Thyroid gland (tissue), 4 donors: ENCODE measurements around the gene FAAP100. TPM values are rescaled to one million over a fixed set of nuclear protein-coding genes. Genes with fewer than 3 reads are reported as not detected.
"Not testable (repeated sequence)": the region's sequence is repeated elsewhere in the genome, so short reads cannot be mapped to it uniquely, and the experiment has no call there.

ENCODE experiments used
- DNase-seq, 2 donors: peaks; one replicate each; pipeline ENCODE4 v3.0.0-alpha.2; 2019
- H3K27ac ChIP-seq, 3 donors: fragments of 200-600 bp; sonication (generic); 1 replicate in 2 of 3; 2 replicates in 1 of 3; pipeline ENCODE4 v1.5.1; 2016 to 2019; ENCODE audit warnings: mild to moderate bottlenecking in 1 of 3, moderate library complexity in 1 of 3
- H3K27me3 ChIP-seq: fragments of 200-600 bp; sonication (generic); one replicate; pipeline ENCODE4 v1.5.1; 2019
- H3K36me3 ChIP-seq, 2 donors: fragments of 200-600 bp; sonication (generic); one replicate each; pipeline ENCODE4 v1.5.1; 2016 to 2019
- H3K4me1 ChIP-seq, 2 donors: fragments of 200-600 bp; sonication (generic); one replicate each; pipeline ENCODE4 v1.5.1; 2017 to 2019
- H3K4me3 ChIP-seq, 3 donors: fragments of 200-600 bp; sonication (generic); replicated peaks in 1 of 3; 1 replicate in 2 of 3; 2 replicates in 1 of 3; pipeline ENCODE4 v1.5.1; 2016; ENCODE audit warnings: mild to moderate bottlenecking in 1 of 3
- H3K9me3 ChIP-seq: fragments of 200-600 bp; sonication (generic); one replicate; pipeline ENCODE4 v1.5.1; 2017
- POLR2A ChIP-seq, 2 donors: fragments of 450-650 bp; IDR thresholded peaks; one replicate each; pipeline ENCODE4 v1.6.1; 2017; ENCODE audit warnings: antibody characterized with exemption in 2 of 2, mild to moderate bottlenecking in 2 of 2, moderate library complexity in 1 of 2
- WGBS, 2 donors: methylation state at CpG; one replicate each; pipeline ENCODE4 v1.1.5; 2017; 5-methylcytosine and 5-hydroxymethylcytosine counted together
- intact Hi-C: fragments of 100-400 bp; cut with DNase I; formaldehyde crosslinking; loops from one replicate; pipeline ENCODE4 v1.15.1; 2023
- total RNA-seq, 4 donors: library from RNA; depleted of rRNA; stranded (reverse); fragments of >200 nt; gene quantifications; one replicate each; pipeline ENCODE4 v1.2.3, GENCODE V29; 2016
- TF ChIP-seq, protein P1 (sequence below), 6 experiments: fragments of 200-600 bp in 3 of 6; fragments of 450-650 bp in 3 of 6; sonication (generic) in 3 of 6; IDR thresholded peaks; one replicate each; pipeline ENCODE4 v1.5.1; 2016 to 2019; ENCODE audit warnings: antibody characterized with exemption in 6 of 6, mild to moderate bottlenecking in 2 of 6, inconsistent platforms in 1 of 6, moderate library complexity in 1 of 6

The FAAP100 gene
- total RNA-seq, 4 donors from 2014 or later, result 24.1 to 35.2 (median 31.0) TPM

DNA sequence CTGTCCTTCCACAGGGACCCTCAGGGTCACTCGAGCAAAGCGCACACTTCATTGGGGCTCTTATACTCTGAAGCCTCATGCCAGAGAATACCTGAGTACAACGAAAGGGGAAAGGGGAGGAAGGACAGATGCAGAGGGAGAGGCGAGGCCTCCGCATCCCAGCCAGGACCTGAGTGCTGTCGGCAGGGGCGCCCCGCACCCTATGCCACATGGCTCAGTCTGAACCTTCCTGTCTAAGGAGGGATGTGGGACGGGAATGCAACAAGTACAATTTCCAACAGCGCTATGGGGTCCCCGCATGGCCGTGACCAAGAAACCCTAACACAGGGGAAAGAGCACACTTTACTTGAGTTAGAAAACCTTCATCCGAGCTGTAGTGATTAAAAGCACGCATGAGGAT, 39.8 kb upstream of the FAAP100 start:
- H3K27ac ChIP-seq, result no peak overlapping the region
- no peaks in the 10 kb centered on the region for H3K27me3 ChIP-seq
- WGBS, 2 donors, result 86 to 89% methylated on average over 14 of the region's 14 CpGs
- intact Hi-C loops, result no loop called here
- peaks cover 0 to 4% of the 10 kb centered on the region in 2 donors for H3K4me1 ChIP-seq
- no peak for DNase-seq
- no peak overlapping the region for H3K4me3 ChIP-seq
- TF ChIP-seq, protein P1, sequence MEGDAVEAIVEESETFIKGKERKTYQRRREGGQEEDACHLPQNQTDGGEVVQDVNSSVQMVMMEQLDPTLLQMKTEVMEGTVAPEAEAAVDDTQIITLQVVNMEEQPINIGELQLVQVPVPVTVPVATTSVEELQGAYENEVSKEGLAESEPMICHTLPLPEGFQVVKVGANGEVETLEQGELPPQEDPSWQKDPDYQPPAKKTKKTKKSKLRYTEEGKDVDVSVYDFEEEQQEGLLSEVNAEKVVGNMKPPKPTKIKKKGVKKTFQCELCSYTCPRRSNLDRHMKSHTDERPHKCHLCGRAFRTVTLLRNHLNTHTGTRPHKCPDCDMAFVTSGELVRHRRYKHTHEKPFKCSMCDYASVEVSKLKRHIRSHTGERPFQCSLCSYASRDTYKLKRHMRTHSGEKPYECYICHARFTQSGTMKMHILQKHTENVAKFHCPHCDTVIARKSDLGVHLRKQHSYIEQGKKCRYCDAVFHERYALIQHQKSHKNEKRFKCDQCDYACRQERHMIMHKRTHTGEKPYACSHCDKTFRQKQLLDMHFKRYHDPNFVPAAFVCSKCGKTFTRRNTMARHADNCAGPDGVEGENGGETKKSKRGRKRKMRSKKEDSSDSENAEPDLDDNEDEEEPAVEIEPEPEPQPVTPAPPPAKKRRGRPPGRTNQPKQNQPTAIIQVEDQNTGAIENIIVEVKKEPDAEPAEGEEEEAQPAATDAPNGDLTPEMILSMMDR (IDR thresholded peaks at IDR 0.05), result no peak
- no peak for TF ChIP-seq POLR2A (IDR thresholded peaks at IDR 0.05)
- peaks cover 41 to 76% of the 10 kb centered on the region in 2 donors for H3K36me3 ChIP-seq
- H3K9me3 ChIP-seq, result no peaks in the 10 kb centered on the region

DNA sequence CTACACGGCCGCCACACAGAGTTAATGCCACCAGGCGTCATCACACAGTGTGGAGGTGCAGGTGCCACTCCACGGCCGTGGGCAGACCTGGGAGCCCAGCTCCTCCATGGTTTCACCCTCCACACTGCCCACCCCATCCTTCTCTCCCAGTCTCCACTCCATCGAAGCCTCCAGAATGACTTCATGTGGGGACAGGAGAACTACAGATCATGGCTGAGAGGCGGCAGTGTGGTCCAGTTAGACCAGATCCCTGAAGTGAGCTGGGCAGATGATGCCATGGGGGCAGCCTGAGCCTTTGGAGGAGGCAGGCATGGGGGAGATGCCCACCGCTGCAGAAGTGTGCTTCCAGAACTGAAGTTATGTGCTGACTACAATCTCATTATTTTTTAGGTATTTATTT, 38.0 kb upstream of the FAAP100 start:
- intact Hi-C loops, result no loop called here
- Histone ChIP-seq H3K36me3 (peaks cover 52 to 75% of the 10 kb centered on the region in 2 donors), H3K27me3 (no peaks in the 10 kb centered on the region), H3K27ac (no peak overlapping the region), H3K4me1 (no peaks in the 10 kb centered on the region), H3K9me3 (no peaks in the 10 kb centered on the region), H3K4me3 (no peak overlapping the region)
- WGBS, 2 donors, result 93 to 98% methylated on average over 8 of the region's 8 CpGs
- no peak for TF ChIP-seq POLR2A (IDR thresholded peaks at IDR 0.05)
- TF ChIP-seq, protein P1 (IDR thresholded peaks at IDR 0.05), result no peak
- no peak for DNase-seq

DNA sequence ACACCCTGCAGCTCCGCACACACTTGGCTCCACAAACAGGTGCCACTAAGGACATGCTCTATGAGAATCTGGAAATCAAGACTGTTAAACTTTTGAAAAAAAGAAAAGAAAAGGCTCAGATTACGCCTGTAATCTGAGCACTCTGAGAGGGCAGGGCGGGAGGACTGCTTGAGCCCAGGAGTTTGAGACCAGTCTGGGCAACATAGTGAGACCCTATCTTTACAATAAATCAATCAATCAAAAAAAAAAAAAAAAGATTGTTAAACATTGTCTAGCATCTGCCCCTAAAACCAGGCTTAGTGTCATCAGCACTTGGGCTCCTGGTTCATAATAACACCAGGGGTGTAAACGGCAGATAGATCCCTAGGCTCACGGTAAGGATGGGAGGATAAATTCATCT, 37.5 kb upstream of the FAAP100 start:
- intact Hi-C loops, result no loop called here
- DNase-seq, result no peak
- no peak overlapping the region for H3K27ac ChIP-seq
- no peaks in the 10 kb centered on the region for H3K4me1 ChIP-seq
- H3K36me3 ChIP-seq, result peaks cover 50 to 73% of the 10 kb centered on the region in 2 donors
- TF ChIP-seq, protein P1 (IDR thresholded peaks at IDR 0.05), result no peak
- no peak for TF ChIP-seq POLR2A (IDR thresholded peaks at IDR 0.05)
- H3K9me3 ChIP-seq, result no peaks in the 10 kb centered on the region
- H3K27me3 ChIP-seq, result no peaks in the 10 kb centered on the region
- no peak overlapping the region for H3K4me3 ChIP-seq
- 94% methylated on average over 5 of the region's 5 CpGs for WGBS, 2 donors

DNA sequence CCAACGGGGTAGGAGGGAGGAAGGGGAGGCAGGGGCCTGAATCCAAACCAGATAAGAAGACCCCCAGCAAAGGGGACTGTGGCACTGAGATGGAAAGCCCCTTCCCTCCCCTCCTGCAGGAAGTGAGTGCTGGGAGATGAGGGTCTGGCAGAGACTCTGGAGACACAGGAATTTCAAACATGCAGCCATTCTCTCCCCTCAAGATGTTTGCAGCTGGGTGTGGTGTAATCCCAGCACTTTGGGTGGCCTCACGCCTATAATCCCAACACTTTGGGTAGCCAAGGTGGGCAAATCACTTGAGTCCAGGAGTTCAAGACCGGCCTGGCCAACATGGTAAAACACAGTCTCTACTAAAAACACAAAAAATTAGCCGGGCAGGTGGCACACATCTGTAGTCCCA, 33.9 kb upstream of the FAAP100 start:
- no peaks in the 10 kb centered on the region for H3K9me3 ChIP-seq
- H3K27ac ChIP-seq, result no peak overlapping the region
- 86 to 94% methylated on average over 4 of the region's 4 CpGs for WGBS, 2 donors
- TF ChIP-seq, protein P1 (IDR thresholded peaks at IDR 0.05), result no peak
- H3K4me3 ChIP-seq, result no peak overlapping the region
- intact Hi-C loops, result no loop called here
- peaks cover 0 to 5% of the 10 kb centered on the region in 2 donors for H3K4me1 ChIP-seq
- H3K36me3 ChIP-seq, result peaks cover 44 to 60% of the 10 kb centered on the region in 2 donors
- no peaks in the 10 kb centered on the region for H3K27me3 ChIP-seq
- no peak for DNase-seq

DNA sequence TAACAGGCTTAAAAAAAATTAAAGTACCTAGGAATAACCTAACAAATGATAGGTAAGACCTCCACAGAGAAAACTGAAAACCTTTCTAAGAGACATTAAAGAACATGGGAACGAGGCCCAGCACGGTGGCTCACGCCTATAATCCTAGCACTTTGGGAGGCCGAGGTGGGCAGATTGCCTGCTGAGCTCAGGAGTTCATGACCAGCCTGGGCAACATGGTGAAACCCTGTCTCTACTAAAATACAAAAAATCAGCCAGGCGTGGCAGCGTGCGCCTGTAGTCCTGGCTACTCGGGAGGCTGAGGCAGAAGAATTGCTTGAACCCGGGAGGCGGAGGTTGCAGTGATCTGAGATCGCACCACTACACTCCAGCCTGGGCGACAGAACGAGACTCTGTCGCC, 32.6 kb upstream of the FAAP100 start:
- H3K9me3 ChIP-seq, H3K27me3 ChIP-seq, H3K4me3 ChIP-seq, H3K27ac ChIP-seq, DNase-seq, H3K4me1 ChIP-seq, intact Hi-C loops: not testable (repeated sequence)
- 95 to 96% methylated on average over 14 of the region's 14 CpGs for WGBS, 2 donors
- peaks cover 41 to 46% of the 10 kb centered on the region in 2 donors for H3K36me3 ChIP-seq
